ENCODE data around the gene CCDC60. TPM values are rescaled to one million over a fixed set of nuclear protein-coding genes. Genes with fewer than 3 reads are reported as not detected.

CCDC60 gene
- total RNA-seq, 1 donor from 2014 or later: not detected

DNA sequence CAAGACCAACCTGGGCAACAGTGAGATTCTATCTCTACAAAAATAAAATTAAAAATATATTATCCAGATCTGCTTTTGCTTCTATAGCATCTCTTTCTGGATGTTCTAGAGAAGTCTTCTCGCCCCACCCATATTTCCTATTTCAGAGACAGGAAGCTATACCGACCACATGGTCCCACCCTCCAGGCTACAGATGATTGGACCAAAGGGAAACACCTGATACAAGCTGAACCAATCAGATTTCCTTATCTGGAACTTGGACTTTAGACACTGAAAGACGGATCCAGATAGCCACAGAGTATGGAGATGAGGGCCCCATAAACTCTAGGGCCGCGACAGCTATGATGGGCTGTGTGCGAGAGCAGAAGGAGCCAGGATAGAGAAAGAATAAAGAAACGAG lies 48.7 kb downstream of the CCDC60 start:
- intact Hi-C loops (cut with DNase I): no loop called here
- H3K27me3 ChIP-seq: no peaks in the 10 kb centered on the region
- H3K4me1 ChIP-seq: no peaks in the 10 kb centered on the region
- no peak overlapping the region for H3K4me3 ChIP-seq
- H3K27ac ChIP-seq: no peak overlapping the region
- H3K9me3 ChIP-seq: no peaks in the 10 kb centered on the region
- no peaks in the 10 kb centered on the region for H3K36me3 ChIP-seq
- DNase-seq (ENCODE audit: low spot score in 2 of 2): no peak
- TF ChIP-seq, protein P1, sequence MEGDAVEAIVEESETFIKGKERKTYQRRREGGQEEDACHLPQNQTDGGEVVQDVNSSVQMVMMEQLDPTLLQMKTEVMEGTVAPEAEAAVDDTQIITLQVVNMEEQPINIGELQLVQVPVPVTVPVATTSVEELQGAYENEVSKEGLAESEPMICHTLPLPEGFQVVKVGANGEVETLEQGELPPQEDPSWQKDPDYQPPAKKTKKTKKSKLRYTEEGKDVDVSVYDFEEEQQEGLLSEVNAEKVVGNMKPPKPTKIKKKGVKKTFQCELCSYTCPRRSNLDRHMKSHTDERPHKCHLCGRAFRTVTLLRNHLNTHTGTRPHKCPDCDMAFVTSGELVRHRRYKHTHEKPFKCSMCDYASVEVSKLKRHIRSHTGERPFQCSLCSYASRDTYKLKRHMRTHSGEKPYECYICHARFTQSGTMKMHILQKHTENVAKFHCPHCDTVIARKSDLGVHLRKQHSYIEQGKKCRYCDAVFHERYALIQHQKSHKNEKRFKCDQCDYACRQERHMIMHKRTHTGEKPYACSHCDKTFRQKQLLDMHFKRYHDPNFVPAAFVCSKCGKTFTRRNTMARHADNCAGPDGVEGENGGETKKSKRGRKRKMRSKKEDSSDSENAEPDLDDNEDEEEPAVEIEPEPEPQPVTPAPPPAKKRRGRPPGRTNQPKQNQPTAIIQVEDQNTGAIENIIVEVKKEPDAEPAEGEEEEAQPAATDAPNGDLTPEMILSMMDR (IDR thresholded peaks at IDR 0.05): no peak

DNA sequence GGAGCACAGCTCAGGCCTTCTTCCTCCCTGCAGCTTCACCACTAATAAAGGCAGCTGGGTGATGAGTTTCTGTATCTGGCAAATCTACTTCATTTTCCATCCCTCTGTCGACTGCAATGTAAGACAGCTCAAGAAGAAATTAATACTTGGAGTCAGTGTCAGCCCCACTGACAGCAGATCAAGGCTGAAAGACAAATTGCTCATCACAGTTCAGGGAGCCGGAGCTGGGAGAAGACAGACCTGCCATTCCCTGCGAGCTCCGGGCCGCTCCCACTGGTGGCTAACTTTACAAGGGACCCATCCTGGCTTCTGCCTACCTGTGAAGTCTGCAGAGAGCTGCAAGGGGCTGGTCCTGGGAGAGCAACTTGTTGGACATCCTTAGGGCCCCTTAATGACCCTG lies 49.8 kb downstream of the CCDC60 start:
- no peak for DNase-seq (ENCODE audit: low spot score in 2 of 2)
- H3K4me3 ChIP-seq: no peak overlapping the region
- H3K27ac ChIP-seq: no peak overlapping the region
- no peaks in the 10 kb centered on the region for H3K4me1 ChIP-seq
- no peaks in the 10 kb centered on the region for H3K27me3 ChIP-seq
- intact Hi-C loops (cut with DNase I): no loop called here
- no peaks in the 10 kb centered on the region for H3K36me3 ChIP-seq
- TF ChIP-seq, protein P1 (IDR thresholded peaks at IDR 0.05): no peak
- H3K9me3 ChIP-seq: no peaks in the 10 kb centered on the region

DNA sequence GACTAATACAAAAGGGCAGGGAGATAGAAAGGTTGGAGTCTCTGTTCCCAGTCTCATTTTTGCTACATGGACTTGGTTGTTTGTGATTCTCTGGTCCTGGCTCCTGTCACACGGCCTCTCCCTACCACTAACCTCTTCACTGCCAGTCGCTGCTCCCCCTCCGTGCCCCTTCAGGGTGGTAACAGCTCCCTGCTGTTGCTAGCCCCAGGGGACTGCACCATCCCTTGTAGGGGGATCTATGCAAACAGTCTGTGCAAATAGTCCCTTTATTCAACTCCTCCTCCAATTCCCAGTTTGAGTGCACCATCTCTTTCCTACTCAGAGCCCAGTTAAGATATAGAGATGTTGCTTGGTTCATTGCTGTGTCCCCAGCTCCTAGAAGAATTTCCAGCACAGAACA lies 51.1 kb downstream of the CCDC60 start:
- intact Hi-C loops (cut with DNase I): no loop called here
- Histone ChIP-seq H3K4me3 (no peak overlapping the region), H3K27ac (no peak overlapping the region), H3K4me1 (no peaks in the 10 kb centered on the region), H3K36me3 (no peaks in the 10 kb centered on the region), H3K27me3 (no peaks in the 10 kb centered on the region), H3K9me3 (no peaks in the 10 kb centered on the region)
- TF ChIP-seq, protein P1 (IDR thresholded peaks at IDR 0.05): no peak
- DNase-seq (ENCODE audit: low spot score in 2 of 2): no peak

DNA sequence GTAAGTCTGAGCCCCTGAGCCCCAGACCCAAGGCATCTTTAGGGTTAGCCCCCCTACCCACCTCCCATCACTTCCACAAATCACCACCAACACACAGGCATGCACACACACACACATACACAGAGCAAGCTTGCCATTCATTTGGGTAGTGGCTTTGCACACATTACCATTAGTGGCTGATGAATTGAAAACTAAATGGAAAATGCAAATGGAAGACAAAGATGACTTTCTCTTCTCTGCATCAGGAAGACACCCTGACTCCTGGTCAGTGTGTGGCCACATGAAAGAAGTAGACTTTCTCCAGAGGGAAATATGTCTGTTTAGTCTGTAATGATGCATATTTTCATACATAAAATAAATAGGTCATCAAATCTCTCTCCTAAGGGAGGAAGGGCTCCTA lies 55.2 kb downstream of the CCDC60 start:
- TF ChIP-seq, protein P1 (IDR thresholded peaks at IDR 0.05): no peak

DNA sequence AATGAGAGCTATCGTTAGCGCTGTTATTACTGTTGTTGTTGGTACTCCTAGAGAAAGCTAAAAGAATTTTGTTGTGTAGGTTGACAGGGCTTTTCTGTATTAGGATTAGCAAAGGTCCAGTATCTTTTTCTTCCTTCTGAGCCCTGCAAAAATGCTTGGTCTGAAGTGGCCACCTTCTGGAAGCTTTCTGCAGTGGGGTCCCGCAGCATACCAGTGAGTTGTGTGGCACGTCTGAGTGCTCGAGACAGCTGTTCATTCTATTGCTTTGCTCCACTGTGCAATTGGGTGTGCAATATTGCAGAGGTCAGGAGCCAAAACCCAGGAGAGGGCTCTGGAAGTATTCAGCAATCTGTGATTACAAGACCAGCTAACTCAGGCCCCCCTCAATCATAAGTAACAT lies 57.1 kb downstream of the CCDC60 start:
- Histone ChIP-seq H3K27me3 (no peaks in the 10 kb centered on the region), H3K4me3 (no peak overlapping the region), H3K4me1 (no peaks in the 10 kb centered on the region), H3K9me3 (no peaks in the 10 kb centered on the region), H3K36me3 (no peaks in the 10 kb centered on the region), H3K27ac (no peak overlapping the region)
- TF ChIP-seq, protein P1 (IDR thresholded peaks at IDR 0.05): no peak
- intact Hi-C loops (cut with DNase I): no loop called here
- DNase-seq (ENCODE audit: low spot score in 2 of 2): no peak

More for the DNA sequence above, 55.2 kb downstream of the CCDC60 start:
- H3K4me1 ChIP-seq: no peaks in the 10 kb centered on the region
- H3K9me3 ChIP-seq: no peaks in the 10 kb centered on the region
- DNase-seq (ENCODE audit: low spot score in 2 of 2): no peak
- no peaks in the 10 kb centered on the region for H3K36me3 ChIP-seq
- no peak overlapping the region for H3K4me3 ChIP-seq
- H3K27me3 ChIP-seq: no peaks in the 10 kb centered on the region
- no peak overlapping the region for H3K27ac ChIP-seq
- intact Hi-C loops (cut with DNase I): no loop called here

DNA sequence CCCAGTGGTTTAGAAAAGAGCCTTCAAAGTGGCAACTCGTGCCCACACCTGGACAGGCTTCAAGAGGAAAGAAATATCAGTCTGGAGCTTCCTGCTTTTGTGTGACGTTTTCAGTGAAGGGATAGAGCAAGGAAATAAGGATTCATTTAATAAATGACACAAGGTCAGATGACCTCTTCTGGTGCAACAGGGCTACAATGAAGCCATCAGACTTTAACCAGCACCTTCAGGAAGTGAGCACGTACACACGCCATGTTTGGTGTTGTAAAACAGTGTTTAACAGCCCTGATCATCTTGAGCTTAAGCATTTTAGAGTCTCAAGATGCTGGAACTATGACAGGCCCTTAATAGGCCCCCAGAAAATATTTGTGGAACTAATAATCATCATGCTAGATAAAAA lies 59.1 kb downstream of the CCDC60 start:
- Histone ChIP-seq H3K4me1 (no peaks in the 10 kb centered on the region), H3K4me3 (no peak overlapping the region), H3K27me3 (no peaks in the 10 kb centered on the region), H3K36me3 (no peaks in the 10 kb centered on the region), H3K9me3 (no peaks in the 10 kb centered on the region), H3K27ac (no peak overlapping the region)
- TF ChIP-seq, protein P1 (IDR thresholded peaks at IDR 0.05): no peak
- DNase-seq (ENCODE audit: low spot score in 2 of 2): no peak
- intact Hi-C loops (cut with DNase I): no loop called here

Measured in ascending aorta (tissue), 2 donors.